ENCODE data around the gene MTIF3.

- no peak for TF ChIP-seq CTCF (IDR thresholded peaks at IDR 0.05)
- 0 out of 2 replicates have a peak, but pooled peaks have one; percentile 62 for TF ChIP-seq SIN3A (IDR thresholded peaks at IDR 0.05; ENCODE audit: borderline replicate concordance, insufficient read depth, low read depth, low read length)
- no peak for TF ChIP-seq REST (IDR thresholded peaks at IDR 0.05; ENCODE audit: insufficient read depth in 1 of 2, low read depth in 2 of 2, low read length in 1 of 2)
- TF ChIP-seq POLR2AphosphoS5 (IDR thresholded peaks at IDR 0.05; ENCODE audit: low read depth, low read length), result peak; percentile 76
- no peak for TF ChIP-seq TCF7L2 (IDR thresholded peaks at IDR 0.05; ENCODE audit: low read depth, low read length)
Observed at GRCh38 chr13:27424246-27425157, 25.9 kb downstream of the MTIF3 start, which contains the start of gene GTF3A.

Measured in Panc1 (cell line).